Midbrain (tissue), 1 donor: ENCODE measurements around the gene ANGEL2.
"Not testable (repeated sequence)": the region's sequence is repeated elsewhere in the genome, so short reads cannot be mapped to it uniquely, and the experiment has no call there.

Source experiments
- DNase-seq: peaks from one replicate; lab custom pipeline; 2025; lab: John Stamatoyannopoulos, UW

ANGEL2 gene, protein sequence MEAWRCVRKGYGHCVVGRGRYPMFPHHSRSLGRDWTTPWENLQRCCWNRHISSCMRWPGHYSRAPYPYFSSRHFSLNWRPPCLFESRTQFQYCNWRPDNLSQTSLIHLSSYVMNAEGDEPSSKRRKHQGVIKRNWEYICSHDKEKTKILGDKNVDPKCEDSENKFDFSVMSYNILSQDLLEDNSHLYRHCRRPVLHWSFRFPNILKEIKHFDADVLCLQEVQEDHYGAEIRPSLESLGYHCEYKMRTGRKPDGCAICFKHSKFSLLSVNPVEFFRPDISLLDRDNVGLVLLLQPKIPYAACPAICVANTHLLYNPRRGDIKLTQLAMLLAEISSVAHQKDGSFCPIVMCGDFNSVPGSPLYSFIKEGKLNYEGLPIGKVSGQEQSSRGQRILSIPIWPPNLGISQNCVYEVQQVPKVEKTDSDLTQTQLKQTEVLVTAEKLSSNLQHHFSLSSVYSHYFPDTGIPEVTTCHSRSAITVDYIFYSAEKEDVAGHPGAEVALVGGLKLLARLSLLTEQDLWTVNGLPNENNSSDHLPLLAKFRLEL

DNA sequence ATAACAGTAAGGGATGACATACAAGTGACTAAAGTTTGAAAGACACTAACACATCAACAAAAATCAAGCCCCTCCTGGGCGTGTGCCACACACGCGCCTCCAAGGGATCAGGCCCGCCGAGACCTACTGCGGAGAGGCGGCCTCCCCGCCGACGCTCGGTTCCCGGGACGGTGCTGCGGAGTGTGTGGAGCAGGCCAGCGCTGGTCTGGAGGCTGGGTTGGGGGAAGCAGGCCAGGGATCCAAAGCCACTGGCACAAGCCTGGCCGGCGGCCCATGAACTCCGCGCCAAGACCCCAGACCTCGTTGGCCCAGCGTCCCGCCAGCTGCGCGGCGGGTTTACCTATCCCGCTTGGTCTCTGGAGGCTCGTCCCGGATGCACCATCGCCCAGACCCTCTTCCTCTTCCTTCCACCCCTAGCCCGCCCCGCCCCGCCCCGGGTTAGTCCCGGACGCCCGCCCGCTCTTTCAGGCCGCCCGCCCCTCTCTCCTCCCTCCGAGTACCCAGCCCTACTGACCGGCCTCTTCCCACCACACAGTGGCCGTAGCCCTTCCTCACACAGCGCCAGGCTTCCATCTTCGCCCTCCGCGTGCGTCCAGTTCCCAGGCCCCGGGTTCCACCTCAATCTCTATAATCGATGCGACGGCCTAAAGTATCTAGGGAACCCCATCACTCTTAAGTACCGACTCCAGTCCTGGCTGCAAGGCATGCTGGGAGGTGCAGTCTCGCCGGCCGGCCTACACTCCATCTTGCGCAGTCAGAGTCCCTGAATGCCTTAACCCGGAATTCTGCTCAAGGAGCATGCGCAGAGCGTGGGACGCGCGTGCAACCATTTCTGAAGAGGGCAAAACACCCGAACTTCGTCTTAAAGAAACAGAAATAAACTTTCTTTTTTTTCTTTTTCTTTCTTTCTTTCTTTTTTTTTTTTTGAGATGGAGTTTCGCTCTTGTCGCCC, at the start of gene ANGEL2:
ANGEL2 (minus strand) TSS at position 769 of the 952 bp plus-strand sequence; CDS start at position 573, 196 bp downstream.
- peak; percentile 97 for DNase-seq

DNA sequence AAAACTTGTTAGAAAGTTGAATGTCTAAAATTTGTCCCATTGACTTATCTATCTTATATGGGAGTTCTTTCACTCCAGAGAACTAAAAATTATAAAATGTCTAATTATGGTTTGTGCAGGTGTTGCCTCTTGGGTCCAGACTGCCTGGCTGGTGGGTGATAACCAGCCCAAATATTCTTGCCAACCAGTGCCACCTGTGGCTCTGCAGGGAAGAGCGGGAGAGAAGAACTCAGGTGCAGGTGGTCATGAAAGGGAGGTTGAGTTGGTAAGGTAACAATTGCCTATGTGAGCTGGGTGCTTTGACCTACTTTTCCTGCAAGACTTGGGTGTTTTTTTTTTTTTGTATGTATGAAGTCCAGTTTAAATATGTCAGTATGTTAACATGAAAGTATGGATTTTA, 45.6 kb upstream of the ANGEL2 start:
- no peak for DNase-seq

DNA sequence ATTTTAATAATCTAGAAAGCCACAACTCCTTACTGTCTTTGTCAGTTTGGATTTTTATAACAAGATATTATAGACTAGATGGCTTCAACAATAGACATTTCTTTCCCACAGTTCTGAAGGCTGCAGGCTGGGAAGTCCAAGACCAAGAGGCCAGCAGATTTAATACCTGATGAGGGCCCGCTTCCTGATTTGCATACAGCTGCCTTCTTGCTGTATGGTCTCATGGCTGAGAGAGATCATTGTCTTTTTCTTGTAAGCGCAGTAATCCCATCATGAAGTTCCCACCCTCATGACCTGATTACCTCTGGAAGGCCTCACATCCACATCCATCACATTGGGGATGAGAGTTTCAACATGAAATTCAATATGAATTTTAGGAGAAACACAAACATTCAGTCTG, 45.2 kb upstream of the ANGEL2 start:
- no peak for DNase-seq

DNA sequence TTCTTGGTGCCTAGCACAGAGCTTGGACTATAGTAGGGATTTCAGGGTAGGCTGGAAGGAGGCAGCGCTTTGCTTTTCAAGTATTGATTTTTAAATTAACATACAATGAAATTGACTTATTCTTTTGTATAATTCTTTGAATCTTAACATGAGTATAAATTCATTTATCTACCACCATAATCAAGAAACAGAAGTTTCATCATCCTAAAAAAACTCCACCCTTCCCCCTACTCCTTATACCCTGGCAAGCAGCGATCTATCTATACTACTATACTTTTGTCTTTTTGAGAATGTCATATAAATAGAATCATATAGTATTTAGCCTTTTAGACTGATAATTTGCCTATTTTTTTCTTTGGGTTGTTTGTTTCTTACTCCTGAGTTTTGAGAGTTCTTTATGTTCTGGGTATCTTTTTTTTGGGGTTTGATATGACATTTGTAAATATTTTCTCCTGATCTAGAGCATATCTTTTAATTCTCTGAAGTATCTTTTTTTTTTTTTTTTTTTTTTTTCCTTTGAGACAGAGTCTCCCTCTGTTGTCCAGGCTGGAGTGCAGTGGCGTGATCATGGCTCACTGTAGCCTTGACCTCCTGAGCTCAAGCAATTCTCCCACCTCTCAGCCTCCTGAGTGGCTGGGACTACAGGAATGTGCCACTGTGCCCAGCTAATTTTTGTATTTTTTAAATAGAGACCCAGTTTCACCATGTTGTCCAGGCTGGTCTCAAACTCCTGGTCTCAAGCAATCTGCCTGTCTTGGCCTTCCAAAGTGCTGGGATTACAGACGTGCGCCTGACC, 41.8 kb upstream of the ANGEL2 start:
- no peak for DNase-seq

DNA sequence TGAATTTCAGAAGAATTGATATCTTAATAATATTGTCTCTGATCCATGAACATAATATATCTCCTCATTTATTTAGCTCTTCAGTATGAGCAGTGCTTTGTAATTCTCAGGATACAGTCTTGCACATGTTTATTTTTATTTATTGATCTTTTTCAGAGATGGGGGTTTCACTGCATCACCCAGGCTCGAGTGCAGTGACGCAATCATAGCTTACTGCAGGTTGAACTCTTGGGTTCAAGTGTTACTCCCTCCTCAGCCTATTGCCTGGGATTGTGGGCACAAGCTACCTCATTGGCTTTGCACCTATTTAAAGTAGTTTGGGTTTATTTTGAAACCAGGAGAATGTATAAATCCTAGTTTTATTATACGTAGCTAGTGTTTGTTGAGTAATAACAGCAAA, 40.1 kb upstream of the ANGEL2 start:
- no peak for DNase-seq

DNA sequence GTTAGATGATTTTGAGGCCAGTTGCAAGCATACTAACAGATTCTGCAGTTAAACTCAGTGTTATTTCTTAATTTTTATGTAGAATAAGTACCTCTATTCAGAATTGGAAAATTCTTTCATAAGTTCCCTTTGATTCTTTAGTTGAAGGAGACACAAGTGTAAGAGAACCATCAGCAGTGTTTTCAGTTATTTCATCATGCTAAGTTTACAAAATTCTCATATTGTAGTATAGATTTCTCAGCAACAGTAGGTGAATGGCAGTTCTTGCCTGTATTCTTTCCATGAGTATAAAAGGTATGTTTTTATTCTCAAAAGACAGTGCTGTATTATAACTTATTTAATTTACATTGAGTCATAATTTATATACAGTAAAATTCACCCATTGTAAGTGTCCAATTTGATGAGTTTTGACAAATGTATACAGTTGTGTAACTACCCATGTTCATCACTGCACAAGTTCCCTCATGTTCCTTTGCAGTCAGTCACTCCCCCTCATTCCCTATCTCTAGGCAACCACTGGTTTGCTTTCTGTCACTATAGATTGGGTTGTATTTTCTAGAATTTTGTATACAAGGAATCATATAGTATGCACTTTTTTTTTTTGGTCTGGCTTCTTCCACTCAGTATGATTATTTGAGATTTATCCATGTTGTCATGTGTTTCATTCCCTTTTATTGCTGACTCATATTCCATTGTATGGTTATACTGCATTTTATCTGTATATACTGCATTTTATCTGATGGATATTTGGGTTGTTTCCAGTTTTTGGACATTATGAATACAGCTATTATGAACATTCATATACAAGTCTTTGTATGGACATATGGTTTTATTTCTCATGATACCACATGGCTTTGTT, 39.3 kb upstream of the ANGEL2 start:
- no peak for DNase-seq

DNA sequence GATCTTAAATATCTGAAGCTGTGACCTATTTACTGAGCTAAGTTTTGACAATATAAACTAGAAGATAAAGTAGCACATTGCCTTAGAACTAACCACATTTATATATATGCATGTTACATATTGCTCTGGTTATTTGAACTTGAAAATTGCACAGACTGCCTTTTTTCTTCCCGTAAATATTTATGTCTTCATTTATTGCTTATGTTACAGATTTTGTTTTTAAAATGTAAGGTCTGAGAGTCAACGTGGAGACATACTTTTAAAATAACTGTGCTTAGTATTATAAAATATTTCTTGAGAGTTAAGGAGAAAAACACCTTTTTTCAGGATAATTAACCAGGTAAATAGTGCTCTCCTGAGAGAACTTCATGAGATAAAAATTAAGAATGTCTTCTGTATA, 38.5 kb upstream of the ANGEL2 start:
- no peak for DNase-seq

DNA sequence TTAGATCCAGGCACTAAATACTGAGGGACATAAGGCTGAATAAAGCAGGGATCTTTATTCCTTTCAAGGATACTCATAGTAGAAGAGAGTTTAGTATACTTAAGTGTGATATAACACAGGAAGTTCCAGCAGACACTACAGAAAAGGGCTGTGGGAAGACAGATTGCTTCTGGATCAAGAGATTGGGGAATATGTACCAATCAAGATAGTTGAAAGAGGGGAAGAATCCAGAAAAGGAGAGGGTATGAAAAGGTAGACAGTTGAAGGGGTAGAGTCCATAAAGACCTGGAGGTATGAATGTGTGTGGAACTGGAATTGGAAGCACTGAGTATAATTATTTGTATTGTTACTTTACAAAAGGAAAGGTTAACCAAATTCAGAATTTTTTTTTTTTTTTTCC, 37.8 kb upstream of the ANGEL2 start:
- DNase-seq, result no peak

DNA sequence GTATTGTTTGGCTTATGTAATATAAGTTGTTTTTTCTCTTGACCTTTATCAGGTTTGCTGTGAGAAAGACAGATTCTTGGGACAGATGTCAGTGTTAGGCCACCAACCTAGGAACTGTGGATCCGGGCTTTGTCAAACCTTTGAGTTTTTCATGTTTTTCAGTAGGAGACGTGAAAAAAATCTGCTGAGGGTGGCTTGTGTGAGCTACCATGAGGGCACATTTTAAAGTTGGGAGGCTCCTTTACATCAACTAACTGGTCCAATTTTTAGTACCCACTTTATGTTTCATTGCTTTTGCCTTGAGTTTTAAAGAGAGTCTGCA, 36.2 kb upstream of the ANGEL2 start:
- DNase-seq, result no peak

DNA sequence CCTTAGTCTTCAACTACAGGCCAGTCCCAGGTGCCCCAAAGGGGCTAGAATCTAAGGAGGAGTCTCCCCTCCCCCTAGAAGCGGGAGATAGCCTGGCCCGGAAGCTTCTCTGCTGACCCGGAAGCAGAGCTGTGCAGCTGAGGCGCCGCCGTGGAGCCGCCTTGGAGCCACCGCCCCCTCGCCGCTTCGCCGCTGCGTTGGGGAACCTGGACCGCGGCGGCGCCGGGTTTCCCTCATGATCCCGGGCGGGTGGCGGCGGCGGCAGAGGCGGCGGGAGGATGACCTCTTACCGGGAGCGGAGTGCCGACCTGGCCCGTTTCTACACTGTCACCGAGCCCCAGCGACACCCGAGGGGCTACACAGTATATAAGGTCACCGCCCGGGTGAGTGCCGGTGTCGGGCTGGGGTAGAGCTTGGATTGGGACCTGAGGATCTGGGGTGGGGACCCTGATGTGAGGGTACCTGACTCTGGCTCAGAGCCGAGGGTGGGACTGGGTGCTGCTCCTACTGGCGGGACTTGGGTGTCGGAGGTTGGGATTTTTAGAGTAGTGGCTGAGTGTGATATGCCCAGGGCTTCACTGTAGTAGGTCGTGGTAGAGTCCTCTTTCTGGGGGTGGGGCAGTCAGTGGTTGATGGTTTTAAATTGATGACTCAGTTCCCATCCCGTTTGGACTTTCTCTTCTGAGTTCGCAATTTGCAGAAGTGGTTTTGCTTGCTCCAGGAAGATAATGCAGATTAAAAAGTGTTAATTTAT, 35.6 kb upstream of the ANGEL2 start, which contains the start of gene RPS6KC1:
RPS6KC1 (plus strand) TSS at position 115 of the 754 bp plus-strand sequence; CDS start at position 279, 164 bp downstream.
- DNase-seq, result peak; percentile 87

DNA sequence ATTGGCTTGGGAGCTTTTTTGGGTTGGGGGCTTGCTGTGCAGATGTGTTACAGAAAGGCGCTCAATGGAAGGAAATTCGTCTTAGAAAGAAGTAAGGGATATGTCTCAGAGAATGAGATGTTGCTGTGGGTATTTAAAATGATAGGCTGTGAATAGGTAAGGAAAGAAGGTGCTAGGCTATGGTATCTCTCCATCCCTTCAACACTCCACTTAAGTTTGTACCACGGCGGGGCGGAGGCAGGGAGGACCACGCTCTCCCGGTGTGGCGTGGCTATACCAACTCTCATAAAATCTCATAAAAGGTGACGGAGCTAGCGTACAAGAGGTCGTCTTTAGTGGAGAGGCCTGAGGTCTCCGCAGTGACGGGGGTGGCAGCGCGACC, 35.1 kb upstream of the ANGEL2 start:
- DNase-seq, result no peak

DNA sequence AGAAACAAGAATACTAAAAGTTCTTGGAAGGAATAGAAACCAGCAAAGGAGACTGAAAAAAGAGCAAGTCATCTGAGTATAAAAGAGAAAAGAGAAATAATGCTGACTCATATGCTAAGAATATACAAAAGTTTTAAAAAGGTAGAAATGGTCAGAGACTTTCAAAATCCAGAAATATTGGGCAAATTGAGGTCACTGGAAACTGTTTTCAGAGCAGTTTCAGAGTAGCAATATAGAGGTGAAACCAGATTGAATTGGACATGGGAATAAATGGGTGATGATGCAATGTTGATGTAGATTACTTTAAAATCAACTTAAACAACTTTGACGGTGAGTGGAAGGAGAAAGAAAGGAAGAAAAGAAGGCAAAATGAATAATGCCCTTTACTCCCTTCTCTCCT, 33.6 kb upstream of the ANGEL2 start:
- no peak for DNase-seq

DNA sequence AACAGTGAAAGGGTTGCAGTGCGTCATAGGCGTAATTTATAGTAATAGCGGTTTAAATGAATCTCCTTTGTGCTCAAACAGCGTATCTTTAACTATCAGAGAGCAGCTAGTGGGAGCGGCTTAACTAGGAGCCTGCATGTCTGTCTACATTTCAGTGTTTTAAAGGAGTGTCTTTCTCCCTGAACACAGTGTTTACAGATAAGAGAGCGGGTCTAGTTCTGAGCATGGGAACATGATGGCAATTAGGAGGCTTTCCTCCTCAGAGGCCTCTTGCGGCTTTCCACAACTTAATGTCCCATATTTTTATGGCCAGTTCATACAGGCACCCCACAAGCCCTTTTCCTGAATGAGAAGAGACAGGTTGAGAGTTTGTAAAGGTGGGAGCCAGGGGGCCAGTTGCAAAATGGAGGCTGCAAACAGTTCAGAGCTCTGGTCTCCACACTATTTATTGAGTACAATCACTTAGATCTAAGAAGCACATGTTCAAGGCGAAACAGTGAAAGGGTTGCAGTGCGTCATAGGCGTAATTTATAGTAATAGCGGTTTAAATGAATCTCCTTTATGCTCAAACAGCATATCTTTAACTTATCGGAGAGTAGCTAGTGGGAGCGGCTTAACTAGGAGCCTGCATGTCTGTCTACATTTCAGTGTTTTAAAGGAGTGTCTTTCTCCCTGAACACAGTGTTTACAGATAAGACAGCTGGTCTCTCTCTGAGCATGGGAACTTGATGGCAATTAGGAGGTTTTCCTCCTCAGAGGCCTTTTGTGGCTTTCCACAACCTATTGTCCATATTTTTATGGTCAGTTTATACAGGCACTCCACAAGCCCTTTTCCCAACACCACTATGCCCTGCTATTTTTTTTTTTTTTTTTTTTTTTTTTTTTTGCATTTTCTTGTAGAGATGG, 29.9 kb upstream of the ANGEL2 start:
- not testable (repeated sequence) for DNase-seq

DNA sequence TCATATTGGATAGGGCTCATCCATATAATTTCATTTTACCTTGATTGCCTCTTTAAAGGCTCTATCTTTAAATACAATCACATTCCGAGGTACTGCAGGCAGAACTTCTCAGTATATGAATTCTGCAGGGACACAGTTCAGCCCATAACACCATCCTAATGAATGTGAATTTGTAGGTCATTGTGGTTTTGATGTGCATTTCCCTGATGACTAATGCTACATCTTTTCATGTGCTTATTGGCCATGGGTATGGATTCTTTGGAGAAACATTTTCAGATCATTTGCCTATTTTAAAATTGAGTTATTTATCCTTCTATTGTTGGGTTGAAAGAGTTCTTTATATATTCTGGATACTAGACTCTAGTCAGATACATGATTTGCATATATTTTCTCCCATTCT, 25.8 kb upstream of the ANGEL2 start:
- DNase-seq, result no peak

DNA sequence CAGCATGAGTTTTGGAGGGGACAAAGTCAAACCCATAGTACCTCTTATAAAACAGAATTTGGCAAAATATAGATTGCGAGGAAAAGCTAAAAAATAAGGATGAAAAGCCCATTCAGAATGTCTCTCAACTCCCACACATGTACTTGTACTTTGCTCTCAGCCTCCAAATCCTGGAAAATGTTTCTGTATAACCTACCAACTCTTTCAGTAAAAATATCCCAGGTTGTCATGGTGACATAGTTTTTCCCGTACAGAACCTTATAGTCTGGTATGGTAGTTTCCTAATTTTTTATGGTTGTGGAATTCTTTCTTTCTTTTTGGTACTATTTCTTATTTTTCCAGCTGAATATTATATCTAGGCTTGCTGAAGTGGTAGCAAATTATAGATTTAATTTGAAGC, 19.9 kb upstream of the ANGEL2 start:
- no peak for DNase-seq

DNA sequence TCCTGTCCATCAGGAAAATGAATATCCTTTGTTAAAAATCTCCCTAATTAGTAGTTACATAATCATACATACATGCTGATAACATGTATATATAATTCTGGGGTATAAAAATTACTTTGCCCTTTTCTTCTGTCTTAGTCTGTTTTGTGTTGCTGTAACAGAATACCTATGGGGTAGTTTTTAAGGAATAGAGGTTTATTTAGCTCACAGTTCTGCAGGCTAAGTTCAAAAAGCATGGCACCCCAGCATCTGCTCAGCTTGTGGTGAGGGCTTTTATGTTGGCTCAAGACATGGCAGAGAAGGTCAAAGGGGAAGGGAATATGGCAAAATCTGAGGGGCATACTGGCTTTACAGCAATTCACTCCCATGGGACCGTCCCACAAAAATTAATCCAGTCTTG, 19.0 kb upstream of the ANGEL2 start:
- DNase-seq, result no peak

DNA sequence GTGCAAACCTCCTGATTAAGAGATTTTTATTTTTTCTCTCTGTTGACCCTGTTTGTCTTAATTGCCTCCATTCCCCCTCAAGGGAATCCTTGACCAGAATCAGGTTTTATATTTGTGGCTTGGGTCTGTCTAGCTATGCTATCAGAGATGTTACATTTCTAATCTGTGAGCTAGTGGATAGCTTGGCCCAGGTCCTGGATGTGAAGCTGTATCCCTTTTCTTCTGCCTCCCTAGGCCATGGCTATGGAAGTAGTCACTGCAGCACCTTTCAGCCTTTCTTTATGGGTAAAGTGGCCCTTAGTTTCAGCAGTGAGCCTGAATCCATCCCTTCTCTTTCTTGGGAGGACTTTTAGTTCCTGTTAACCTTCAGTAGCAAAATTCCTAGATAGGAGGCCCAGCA, 17.0 kb upstream of the ANGEL2 start:
- no peak for DNase-seq

DNA sequence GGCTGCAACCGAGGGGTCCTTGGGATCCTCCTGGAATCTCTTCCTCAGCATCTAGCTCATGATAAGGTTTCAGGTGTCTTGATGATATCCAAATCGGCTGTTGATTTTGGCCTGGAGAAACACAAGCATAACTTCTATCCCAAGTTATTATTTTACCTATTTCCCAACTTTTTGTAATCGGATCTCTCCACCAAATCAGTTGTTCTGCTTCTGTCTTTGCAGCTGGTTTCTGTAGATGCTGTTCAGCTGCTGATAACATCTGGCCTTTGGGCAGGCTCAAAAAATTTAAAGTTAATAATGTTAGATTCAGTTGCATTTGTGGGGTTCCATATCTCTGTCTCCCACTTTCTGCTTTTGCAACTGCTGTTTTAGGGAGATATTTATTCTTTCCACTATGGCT, 11.4 kb upstream of the ANGEL2 start:
- DNase-seq, result not testable (repeated sequence)

DNA sequence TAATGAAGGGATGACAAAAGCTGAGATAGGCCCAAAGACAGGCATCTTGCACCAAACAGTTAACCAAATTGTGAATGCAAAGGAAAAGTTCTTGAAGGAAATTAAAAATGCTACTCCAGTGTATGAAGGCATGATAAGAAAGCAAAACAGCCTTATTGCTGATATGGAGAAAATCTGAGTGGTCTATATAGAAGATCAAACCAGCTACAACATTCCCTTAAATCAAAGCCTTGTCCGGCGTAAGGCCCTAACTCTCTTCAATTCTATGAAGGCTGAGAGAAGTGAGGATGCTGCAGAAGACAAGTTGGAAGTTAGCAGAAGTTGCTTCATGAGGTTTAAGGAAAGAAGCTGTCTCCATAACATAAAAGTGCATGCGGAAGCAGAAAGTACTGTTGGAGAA, 4.3 kb upstream of the ANGEL2 start:
- DNase-seq, result no peak
